ENCODE measurements around the gene ETV3. TPM values are rescaled to one million over a fixed set of nuclear protein-coding genes. Genes with fewer than 3 reads are reported as not detected.
A peak's percentile ranks its signal among the peaks of the same experiment; 100 is the strongest.

The ETV3 gene
- total RNA-seq, 1 donor from 2014 or later: 19.5 TPM

DNA sequence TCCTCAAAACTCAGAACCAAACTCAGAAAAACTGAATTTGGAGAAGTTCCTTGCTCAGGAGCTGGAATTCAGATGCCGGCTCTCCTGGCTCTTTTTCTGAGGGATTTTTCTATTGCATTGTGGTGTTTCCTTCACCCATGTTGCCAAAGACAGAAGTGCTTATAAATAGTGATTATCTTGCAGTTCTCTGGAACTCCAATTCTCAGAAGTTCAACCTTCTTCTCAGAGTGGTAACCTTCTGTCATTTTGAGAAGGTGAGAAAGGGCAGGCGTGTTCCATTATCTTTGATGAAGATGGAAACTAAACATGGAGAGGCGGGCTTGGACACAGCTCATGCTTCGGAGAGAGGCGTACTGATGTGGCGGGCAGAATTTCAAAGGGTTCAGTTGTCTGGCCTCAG lies 12.4 kb upstream of the ETV3 start:
- Histone ChIP-seq H3K4me2 (no peak overlapping the region), H3K4me3 (no peak overlapping the region), H2AFZ (replicated peaks) (no peak overlapping the region), H3K36me3 (no peaks in the 10 kb centered on the region), H3K79me2 (ENCODE audit: low read depth) (no peaks in the 10 kb centered on the region), H3K27me3 (no peaks in the 10 kb centered on the region), H4K20me1 (ENCODE audit: low read depth) (no peaks in the 10 kb centered on the region), H3K27ac (no peak overlapping the region), H3K4me1 (peaks cover 33% of the 10 kb centered on the region), H3K9me3 (ENCODE audit: low read depth) (no peaks in the 10 kb centered on the region), H3F3A (ENCODE audit: low read depth) (no peaks in the 10 kb centered on the region), H3K9ac (no peak overlapping the region)
- H3K4me1 Mint-ChIP-seq: peaks cover 20% of the 10 kb centered on the region
- peaks cover 2% of the 10 kb centered on the region for H3K27me3 Mint-ChIP-seq (ENCODE audit: insufficient read depth, low read depth)
- H3K36me3 Mint-ChIP-seq: no peaks in the 10 kb centered on the region
- TF ChIP-seq, protein P1, sequence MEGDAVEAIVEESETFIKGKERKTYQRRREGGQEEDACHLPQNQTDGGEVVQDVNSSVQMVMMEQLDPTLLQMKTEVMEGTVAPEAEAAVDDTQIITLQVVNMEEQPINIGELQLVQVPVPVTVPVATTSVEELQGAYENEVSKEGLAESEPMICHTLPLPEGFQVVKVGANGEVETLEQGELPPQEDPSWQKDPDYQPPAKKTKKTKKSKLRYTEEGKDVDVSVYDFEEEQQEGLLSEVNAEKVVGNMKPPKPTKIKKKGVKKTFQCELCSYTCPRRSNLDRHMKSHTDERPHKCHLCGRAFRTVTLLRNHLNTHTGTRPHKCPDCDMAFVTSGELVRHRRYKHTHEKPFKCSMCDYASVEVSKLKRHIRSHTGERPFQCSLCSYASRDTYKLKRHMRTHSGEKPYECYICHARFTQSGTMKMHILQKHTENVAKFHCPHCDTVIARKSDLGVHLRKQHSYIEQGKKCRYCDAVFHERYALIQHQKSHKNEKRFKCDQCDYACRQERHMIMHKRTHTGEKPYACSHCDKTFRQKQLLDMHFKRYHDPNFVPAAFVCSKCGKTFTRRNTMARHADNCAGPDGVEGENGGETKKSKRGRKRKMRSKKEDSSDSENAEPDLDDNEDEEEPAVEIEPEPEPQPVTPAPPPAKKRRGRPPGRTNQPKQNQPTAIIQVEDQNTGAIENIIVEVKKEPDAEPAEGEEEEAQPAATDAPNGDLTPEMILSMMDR (IDR thresholded peaks at IDR 0.05): no peak
- TF ChIP-seq EZH2phosphoT487 (IDR thresholded peaks at IDR 0.05) (no peak), EZH2 (IDR thresholded peaks at IDR 0.05) (no peak)
- no peak for DNase-seq (ENCODE audit: low spot score)
- H3K27ac Mint-ChIP-seq: no peak overlapping the region
- H3K4me3 Mint-ChIP-seq: no peak overlapping the region
- H3K9me3 Mint-ChIP-seq: peaks cover 2% of the 10 kb centered on the region

DNA sequence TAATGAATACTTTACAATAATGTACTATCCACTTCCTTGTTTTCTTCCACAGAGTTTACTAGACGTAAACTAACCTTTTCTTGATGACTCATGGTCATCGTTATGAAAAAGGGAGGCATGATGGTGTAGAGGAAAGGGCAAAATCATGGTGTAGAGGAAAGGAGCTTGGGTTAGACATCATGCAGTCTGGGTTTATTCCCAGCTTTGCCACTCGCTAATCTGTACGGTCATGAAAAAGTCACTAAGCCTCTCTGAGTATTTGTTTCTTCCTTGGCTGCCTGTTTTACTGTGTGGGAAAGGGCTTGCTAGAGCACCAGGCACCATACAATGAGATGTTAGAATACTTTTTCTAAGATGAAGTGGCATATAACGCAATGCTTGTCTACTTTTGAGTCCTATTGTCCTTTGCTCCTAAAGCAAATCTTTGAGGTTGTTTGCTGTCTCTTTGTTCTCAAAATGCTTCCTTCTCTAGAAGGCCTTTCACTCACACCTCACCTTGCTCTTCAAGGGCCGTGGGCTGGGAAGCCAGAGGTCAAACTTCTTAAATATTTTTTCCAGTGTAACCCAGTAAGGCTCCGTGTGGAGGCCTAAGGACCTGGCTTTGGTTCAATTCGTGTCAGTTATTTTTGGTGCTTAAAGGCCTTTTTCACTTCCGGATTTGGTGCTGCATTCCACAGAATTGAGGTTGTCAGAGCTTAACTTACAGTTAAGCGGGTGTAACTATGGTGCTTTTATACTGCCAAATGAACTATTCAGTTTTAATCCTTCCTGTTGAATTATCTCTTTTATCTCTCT lies 9.9 kb upstream of the ETV3 start:
- TF ChIP-seq EZH2 (IDR thresholded peaks at IDR 0.05): no peak
- TF ChIP-seq, protein P1 (IDR thresholded peaks at IDR 0.05): no peak
- no peak for TF ChIP-seq EZH2phosphoT487 (IDR thresholded peaks at IDR 0.05)
- H3K9me3 Mint-ChIP-seq: peaks cover 2% of the 10 kb centered on the region
- Histone ChIP-seq H3K36me3 (no peaks in the 10 kb centered on the region), H3K4me3 (no peak overlapping the region), H3K27ac (no peak overlapping the region), H3K27me3 (no peaks in the 10 kb centered on the region), H3K79me2 (ENCODE audit: low read depth) (no peaks in the 10 kb centered on the region), H4K20me1 (ENCODE audit: low read depth) (no peaks in the 10 kb centered on the region), H3F3A (ENCODE audit: low read depth) (no peaks in the 10 kb centered on the region), H3K9me3 (ENCODE audit: low read depth) (no peaks in the 10 kb centered on the region), H2AFZ (replicated peaks) (peak overlapping the region; percentile 0), H3K4me1 (peaks cover 22% of the 10 kb centered on the region), H3K9ac (no peak overlapping the region), H3K4me2 (peak overlapping the region; percentile 10)
- DNase-seq (ENCODE audit: low spot score): no peak
- H3K36me3 Mint-ChIP-seq: no peaks in the 10 kb centered on the region
- peaks cover 2% of the 10 kb centered on the region for H3K27me3 Mint-ChIP-seq (ENCODE audit: insufficient read depth, low read depth)
- H3K27ac Mint-ChIP-seq: no peak overlapping the region
- H3K4me1 Mint-ChIP-seq: peaks cover 13% of the 10 kb centered on the region
- H3K4me3 Mint-ChIP-seq: no peak overlapping the region

DNA sequence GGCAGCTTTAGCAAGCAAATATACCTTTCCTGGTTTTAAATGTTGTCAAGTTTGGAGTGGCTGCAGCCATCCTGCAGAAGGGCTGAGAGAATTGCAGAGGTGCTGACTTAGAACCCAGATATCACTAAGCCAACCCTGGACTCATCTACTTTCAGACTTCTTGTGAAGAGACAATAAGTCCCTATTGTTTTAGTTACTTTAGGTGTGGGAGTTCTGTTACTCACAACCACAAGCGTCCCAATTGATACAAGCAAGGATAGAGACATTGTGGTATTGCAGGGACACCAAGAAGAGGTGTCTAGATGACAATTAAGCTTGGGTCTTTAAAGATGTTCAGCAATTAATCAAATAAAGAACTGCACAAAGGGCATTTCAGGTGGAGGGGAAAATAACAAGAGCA lies 8.8 kb upstream of the ETV3 start:
- Mint-ChIP-seq H3K9me3 (peaks cover 2% of the 10 kb centered on the region), H3K4me3 (no peak overlapping the region)
- TF ChIP-seq EZH2phosphoT487 (IDR thresholded peaks at IDR 0.05): no peak
- TF ChIP-seq, protein P1 (IDR thresholded peaks at IDR 0.05): no peak
- no peak for TF ChIP-seq EZH2 (IDR thresholded peaks at IDR 0.05)

More for the DNA sequence above, 8.8 kb upstream of the ETV3 start:
- H3K27ac ChIP-seq: no peak overlapping the region
- Mint-ChIP-seq H3K27me3 (ENCODE audit: insufficient read depth, low read depth) (peaks cover 3% of the 10 kb centered on the region), H3K4me1 (peaks cover 10% of the 10 kb centered on the region), H3K36me3 (no peaks in the 10 kb centered on the region), H3K27ac (no peak overlapping the region)
- H3K4me2 ChIP-seq: no peak overlapping the region
- no peak overlapping the region for H3K9ac ChIP-seq
- no peaks in the 10 kb centered on the region for H3K9me3 ChIP-seq (ENCODE audit: low read depth)
- no peaks in the 10 kb centered on the region for H3K79me2 ChIP-seq (ENCODE audit: low read depth)
- no peaks in the 10 kb centered on the region for H3K36me3 ChIP-seq
- no peaks in the 10 kb centered on the region for H3F3A ChIP-seq (ENCODE audit: low read depth)
- peaks cover 13% of the 10 kb centered on the region for H3K4me1 ChIP-seq
- DNase-seq (ENCODE audit: low spot score): no peak
- no peaks in the 10 kb centered on the region for H3K27me3 ChIP-seq
- no peak overlapping the region for H2AFZ ChIP-seq (replicated peaks)
- H3K4me3 ChIP-seq: no peak overlapping the region
- no peaks in the 10 kb centered on the region for H4K20me1 ChIP-seq (ENCODE audit: low read depth)
